ENCODE measurements around the gene MYO10.

Gene MYO10

GRCh38 chr5:16943846-16944678 lies 8.0 kb upstream of the MYO10 start:
- DNase-seq, result no peak

- DNase-seq, result no peak
These were observed 1.5 kb upstream of the MYO10 start for GRCh38 chr5:16937503-16938161.

- DNase-seq, result no peak
These were observed 926 bp upstream of the MYO10 start for GRCh38 chr5:16936989-16937438.

- peak in 6 of 56 donors; percentile 2 to 30 (median 10) for DNase-seq
These were observed 598 bp downstream of the MYO10 start for GRCh38 chr5:16935231-16936149.

GRCh38 chr5:16934677-16935153 lies 1.4 kb downstream of the MYO10 start:
- no peak for DNase-seq

GRCh38 chr5:16934123-16934522 lies 2.0 kb downstream of the MYO10 start:
- peak in 7 of 56 donors; percentile 1 to 20 (median 3) for DNase-seq

GRCh38 chr5:16933337-16933736 lies 2.8 kb downstream of the MYO10 start:
- no peak for DNase-seq

- no peak for DNase-seq
These were observed 3.7 kb downstream of the MYO10 start for GRCh38 chr5:16932401-16932800.

GRCh38 chr5:16931334-16932110 lies 4.6 kb downstream of the MYO10 start:
- no peak for DNase-seq

GRCh38 chr5:16930496-16930895 lies 5.6 kb downstream of the MYO10 start:
- DNase-seq, result no peak

GRCh38 chr5:16929831-16930230 lies 6.3 kb downstream of the MYO10 start:
- DNase-seq, result no peak

GRCh38 chr5:16929347-16929746 lies 6.7 kb downstream of the MYO10 start:
- no peak for DNase-seq

- DNase-seq, result no peak
These were observed 8.5 kb downstream of the MYO10 start for GRCh38 chr5:16927613-16928012.

GRCh38 chr5:16926417-16926816 lies 9.7 kb downstream of the MYO10 start:
- DNase-seq, result no peak

GRCh38 chr5:16924206-16924605 lies 11.9 kb downstream of the MYO10 start:
- DNase-seq, result no peak

- no peak for DNase-seq
These were observed 13.7 kb downstream of the MYO10 start for GRCh38 chr5:16922430-16922829.

- DNase-seq, result no peak
These were observed 14.9 kb downstream of the MYO10 start for GRCh38 chr5:16921211-16921610.

- DNase-seq, result no peak
These were observed 15.8 kb downstream of the MYO10 start for GRCh38 chr5:16920109-16920816.

GRCh38 chr5:16918891-16919671 lies 17.0 kb downstream of the MYO10 start:
- no peak for DNase-seq

All from amygdala (tissue), 56 donors.